ENCODE measurements around the gene BLCAP.
"Not testable (repeated sequence)": the region's sequence is repeated elsewhere in the genome, so short reads cannot be mapped to it uniquely, and the experiment has no call there.

The BLCAP gene

GRCh38 chr20:37556538-37556937 is 28.9 kb upstream of the BLCAP start:
- no peak for DNase-seq

GRCh38 chr20:37554721-37555298 is 27.1 kb upstream of the BLCAP start:
- DNase-seq = not testable (repeated sequence)

- no peak for DNase-seq
These were observed 24.7 kb upstream of the BLCAP start for GRCh38 chr20:37552415-37552814.

DNA sequence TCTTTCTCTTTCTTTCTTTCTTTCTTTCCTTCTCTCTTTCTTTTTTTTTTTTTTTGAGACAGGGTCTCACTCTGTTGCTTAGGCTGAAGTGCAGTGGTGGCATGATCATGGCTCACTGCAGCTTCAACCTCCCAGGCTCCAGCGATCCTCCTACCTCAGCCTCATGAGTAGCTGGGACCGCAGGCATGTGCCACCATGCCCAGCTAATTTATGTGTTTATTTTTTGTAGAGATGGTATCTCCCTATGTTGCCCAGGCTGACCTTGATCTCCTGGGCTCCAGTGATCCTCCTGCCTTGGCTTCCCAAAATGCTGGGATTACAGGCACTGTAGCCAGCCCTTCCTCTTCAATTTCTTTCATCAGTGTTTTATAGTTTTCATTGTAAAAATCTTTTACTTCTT is 24.0 kb upstream of the BLCAP start:
- DNase-seq = not testable (repeated sequence)

DNA sequence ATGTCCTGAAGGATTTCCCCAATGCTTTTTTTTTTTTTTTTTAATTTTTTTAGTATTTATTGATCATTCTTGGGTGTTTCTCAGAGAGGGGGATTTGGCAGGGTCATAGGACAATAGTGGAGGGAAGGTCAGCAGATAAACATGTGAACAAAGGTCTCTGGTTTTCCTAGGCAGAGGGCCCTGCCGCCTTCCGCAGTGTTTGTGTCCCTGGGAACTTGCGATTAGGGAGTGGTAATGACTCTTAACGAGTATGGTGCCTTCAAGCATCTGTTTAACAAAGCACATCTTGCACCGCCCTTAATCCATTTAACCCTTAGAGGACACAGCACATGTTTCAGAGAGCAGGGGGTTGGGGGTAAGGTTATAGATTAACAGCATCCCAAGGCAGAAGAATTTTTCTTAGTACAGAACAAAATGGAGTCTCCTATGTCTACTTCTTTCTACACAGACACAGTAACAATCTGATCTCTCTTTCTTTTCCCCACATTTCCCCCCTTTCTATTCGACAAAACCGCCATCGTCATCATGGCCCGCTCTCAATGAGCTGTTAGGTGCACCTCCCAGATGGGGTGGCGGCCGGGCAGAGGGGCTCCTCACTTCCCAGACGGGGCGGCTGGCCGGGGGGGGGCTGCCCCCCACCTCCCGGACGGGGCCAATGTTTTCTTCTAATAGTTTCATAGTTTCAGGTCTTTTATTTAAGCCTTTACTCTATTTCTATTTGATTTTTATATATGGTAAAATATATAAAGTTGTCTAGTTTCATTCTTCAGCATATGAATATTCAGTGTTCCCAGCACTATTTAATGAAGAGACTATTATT is 22.6 kb upstream of the BLCAP start:
- not testable (repeated sequence) for DNase-seq

DNA sequence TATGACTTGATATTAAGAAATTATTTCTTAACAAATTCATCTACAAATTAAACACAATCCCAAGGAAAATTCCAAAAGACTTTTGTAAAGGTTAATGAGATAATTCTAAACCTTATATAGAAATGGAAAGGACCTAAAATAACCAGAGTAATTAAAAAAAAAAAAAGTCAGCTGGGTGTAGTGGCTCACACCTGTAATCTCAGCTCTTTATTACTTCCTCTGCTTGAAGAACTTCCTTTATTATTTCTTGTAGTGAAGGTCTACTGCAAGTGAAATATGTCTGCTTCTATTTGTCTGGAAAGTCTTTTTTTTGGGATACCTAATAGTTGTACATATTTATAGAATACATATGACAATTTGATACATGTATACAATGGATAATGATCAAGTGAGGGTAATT is 20.2 kb upstream of the BLCAP start:
- DNase-seq = no peak

GRCh38 chr20:37545516-37545915 is 17.8 kb upstream of the BLCAP start:
- no peak for DNase-seq

DNA sequence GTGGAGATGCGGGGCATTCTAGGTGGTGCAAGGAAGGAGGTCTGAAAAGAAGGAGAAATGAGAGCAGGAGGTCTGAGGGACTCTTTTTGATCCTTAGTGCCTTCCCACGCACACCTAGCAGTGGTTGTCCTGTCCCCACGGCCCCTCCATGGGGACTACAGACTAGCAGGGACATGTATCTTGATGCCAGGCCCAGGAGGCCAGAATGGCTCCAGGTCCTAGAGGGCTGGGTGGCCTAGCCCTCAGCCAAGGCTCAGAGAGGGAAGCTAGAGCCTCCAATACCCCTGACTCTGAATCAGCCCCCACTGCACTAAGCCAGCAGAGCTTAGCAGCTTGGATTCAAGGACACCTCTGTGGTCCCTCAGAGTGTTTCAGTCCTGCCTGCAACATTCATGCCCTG is 16.7 kb upstream of the BLCAP start:
- DNase-seq = no peak

DNA sequence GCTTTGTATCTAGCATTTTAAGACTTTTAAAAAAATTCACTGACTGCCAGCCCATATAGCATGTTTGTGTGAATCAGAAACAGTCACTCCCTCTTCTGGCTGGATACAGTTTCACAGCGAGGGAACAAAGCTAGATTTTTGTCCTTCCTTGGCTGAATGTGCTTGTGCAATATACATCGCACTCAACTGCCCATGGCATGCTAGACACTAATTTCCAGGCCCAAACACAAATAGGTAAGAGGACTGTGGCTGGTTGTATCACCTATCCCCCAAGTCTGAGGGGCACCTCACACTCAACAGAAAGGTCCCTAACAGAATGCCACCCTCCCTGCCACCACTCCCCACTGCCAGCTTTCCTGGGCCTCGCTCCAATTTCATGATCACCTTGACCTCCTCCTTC is 16.2 kb upstream of the BLCAP start:
- DNase-seq = no peak

- DNase-seq = no peak
These were observed 14.6 kb upstream of the BLCAP start for GRCh38 chr20:37542281-37542680.

DNA sequence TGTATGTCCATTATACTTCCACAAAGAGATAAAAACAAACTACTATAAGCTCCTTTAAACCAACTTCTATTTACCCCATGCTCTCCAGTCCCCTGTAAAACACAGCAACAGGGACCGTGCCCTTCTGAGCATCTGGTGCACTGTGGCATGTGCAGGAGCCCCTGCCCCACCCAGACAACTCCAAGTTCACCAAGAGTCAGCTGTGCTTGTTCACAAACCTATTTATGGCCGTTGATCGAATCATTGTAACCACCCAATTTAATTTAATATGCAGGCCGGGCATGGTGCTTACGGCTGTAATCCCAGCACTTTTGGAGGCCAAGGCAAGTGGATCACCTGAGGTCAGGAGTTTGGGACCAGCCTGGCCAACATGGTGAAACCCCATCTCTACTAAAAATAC is 13.7 kb upstream of the BLCAP start:
- DNase-seq = no peak

DNA sequence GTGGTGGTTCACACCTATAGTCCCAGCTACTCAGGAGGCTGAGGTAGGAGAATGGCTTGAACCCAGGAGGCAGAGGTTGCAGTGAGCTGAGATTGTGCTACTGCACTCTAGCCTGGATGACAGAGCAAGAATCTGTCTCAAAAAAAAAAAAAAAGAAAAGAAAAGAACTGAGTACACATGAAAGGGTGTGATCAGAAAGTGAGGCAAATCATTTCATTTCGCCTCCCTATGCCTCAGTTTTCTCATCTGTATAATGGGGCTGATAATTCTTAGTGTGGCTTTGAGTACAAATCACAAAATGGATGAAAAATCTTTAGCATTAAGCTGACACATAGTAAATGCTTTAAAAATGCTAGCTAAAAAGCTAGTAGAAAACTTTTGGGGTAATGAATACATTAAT is 13.2 kb upstream of the BLCAP start:
- DNase-seq = not testable (repeated sequence)

DNA sequence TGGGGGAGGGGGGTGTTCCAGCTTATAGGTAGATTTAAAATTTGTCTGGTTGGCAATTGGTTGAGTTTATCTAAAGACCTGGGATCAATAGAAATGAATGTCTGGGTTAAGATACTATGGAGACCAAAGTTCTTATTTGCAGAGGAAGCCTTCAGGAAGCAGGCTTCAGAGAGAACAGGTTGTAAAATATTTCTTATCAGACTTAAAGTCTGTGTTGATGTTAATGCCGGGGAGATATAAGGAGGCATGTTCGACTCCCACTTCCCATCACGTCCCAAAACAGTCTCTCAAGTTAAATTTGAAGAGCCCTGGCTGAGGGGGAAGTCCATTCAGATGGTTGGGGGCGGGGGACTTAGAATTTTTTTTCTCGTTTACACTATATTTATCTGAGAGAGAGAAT is 12.3 kb upstream of the BLCAP start:
- DNase-seq = no peak

GRCh38 chr20:37539424-37539823 is 11.7 kb upstream of the BLCAP start:
- DNase-seq = no peak

GRCh38 chr20:37538003-37538402 is 10.3 kb upstream of the BLCAP start:
- no peak for DNase-seq

- DNase-seq = no peak
These were observed 9.8 kb upstream of the BLCAP start for GRCh38 chr20:37537505-37537904.

DNA sequence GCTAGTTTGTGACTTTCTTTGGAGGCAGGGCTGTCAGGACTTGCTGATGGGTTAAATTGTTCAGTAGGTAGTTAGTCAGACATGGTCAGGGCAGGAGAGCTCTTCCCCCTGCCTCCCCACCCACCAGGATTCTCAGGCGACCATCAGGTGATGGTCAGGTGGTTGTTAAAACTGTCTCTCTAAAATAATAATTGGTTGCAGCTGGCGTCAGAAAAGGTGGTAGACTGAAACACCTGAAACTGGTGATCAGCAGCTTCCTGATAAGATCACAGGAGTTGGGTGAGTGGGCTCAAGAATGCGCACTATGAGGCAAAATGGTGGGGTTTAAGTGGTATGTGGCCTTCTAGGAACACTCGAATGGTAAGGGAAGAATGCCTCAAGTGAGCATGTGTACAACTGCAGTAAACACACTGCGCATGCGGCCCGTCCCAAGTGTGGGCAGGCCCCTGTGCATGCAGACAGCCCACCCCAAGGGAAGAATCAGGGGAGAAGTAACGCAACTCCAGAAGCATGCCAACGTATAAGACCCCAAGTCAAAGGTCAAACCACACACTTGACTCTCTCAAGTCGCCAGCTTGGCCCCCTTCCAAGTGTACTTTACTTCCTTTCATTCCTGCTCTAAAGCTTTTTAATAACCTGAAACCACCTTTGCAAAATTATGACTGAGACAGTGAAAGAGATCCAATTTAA is 7.9 kb upstream of the BLCAP start:
- DNase-seq = no peak

DNA sequence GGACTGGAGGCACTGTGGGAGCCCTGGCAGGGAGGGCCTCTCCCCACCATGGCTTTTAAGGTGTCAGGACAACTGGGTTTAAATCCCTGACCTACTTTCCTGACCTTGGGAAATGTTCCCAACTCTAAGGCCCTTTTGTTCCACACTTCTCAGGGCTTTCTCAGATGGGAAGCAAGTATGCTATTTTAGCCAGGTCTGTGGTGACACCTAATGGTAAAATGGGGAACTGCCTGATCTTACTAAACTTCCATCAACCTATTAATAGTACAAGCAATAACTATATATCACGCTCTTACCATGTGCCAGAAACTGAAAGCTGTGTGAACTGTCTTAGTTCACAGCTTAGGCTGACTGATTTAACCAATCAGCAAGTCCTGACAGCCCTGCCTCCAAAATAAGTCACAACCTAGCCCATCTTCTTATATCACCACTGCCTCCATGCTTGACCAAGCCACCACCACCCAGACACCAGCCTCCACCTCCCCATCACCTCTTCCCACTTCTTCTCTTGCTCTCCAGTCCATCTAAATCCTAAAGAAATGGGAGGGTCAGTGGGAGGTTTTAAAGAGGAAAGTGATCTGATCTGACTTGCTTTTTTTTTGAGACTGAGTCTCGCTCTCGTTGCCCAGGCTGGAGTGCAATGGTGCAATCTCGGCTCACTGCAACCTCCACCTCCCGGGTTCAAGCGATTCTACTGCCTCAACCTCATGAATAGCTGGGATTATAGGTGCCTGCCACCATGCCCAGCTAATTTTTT is 6.9 kb upstream of the BLCAP start:
- peak; percentile 56 to 81 for DNase-seq

GRCh38 chr20:37533154-37533715 is 5.6 kb upstream of the BLCAP start:
- DNase-seq = no peak

GRCh38 chr20:37531856-37532255 is 4.2 kb upstream of the BLCAP start:
- no peak for DNase-seq

- DNase-seq = no peak
These were observed 3.0 kb upstream of the BLCAP start for GRCh38 chr20:37530696-37531095.

GRCh38 chr20:37529968-37530600 is 2.4 kb upstream of the BLCAP start:
- no peak for DNase-seq
